OCI-LY7 (cell line): ENCODE data around the gene SCYGR1. TPM values are rescaled to one million over a fixed set of nuclear protein-coding genes. Genes with fewer than 3 reads are reported as not detected.

Experiments used
- BruUV-seq: library from RNA; stranded (reverse); fragments of 400-500 nt; replicated peaks from 2 replicates; lab custom pipeline; 2021; lab: Mats Ljungman, UMichigan
- CTCF ChIA-PET: fragments of 300-600 bp; sonication (Branson Sonifier 250); formaldehyde crosslinking; loops from one replicate; lab custom pipeline; 2022; ENCODE audit warnings: antibody characterized with exemption; ENCODE audit not compliant: unreplicated experiment; lab: Charles Lee
- POLR2A ChIA-PET: fragments of 300-600 bp; sonication (Branson Sonifier 250); formaldehyde crosslinking; loops from one replicate; lab custom pipeline; 2022; ENCODE audit warnings: antibody characterized with exemption; lab: Charles Lee
- DNase-seq: peaks from one replicate; pipeline ENCODE4 v3.0.0-alpha.2; 2015; ENCODE audit warnings: low spot score
- H2AFZ ChIP-seq: fragments of 200-600 bp; sonication (generic), shearing (Covaris generic); 2 replicates; pipeline ENCODE4 v1.6.1; 2014; ENCODE audit warnings: mild to moderate bottlenecking, antibody characterized with exemption, low read length, moderate library complexity
- H3K27ac ChIP-seq: fragments of 200-600 bp; sonication (generic); 2 replicates; pipeline ENCODE4 v1.5.1; 2014; ENCODE audit warnings: mixed run types, low read depth, mild to moderate bottlenecking, moderate library complexity, low read length, inconsistent platforms; ENCODE audit not compliant: poor library complexity, severe bottlenecking
- H3K36me3 ChIP-seq: fragments of 200-600 bp; sonication (generic); 2 replicates; pipeline ENCODE4 v1.6.1; 2014; ENCODE audit warnings: mild to moderate bottlenecking, antibody characterized with exemption, low read length, moderate library complexity, mixed read lengths; ENCODE audit not compliant: insufficient read depth
- H3K4me1 ChIP-seq: fragments of 200-600 bp; sonication (generic); 2 replicates; pipeline ENCODE4 v1.5.1; 2014; ENCODE audit warnings: mild to moderate bottlenecking, low read length; ENCODE audit not compliant: insufficient read depth, poor library complexity, severe bottlenecking
- H3K4me2 ChIP-seq: fragments of 200-600 bp; sonication (generic); 2 replicates; pipeline ENCODE4 v1.6.1; 2014; ENCODE audit warnings: mild to moderate bottlenecking, low read length
- H3K4me3 ChIP-seq: fragments of 200-600 bp; sonication (generic); 2 replicates; pipeline ENCODE4 v1.5.1; 2014; ENCODE audit warnings: mild to moderate bottlenecking, low read depth, low read length; ENCODE audit not compliant: poor library complexity, severe bottlenecking
- H3K79me2 ChIP-seq: fragments of 200-600 bp; sonication (generic); 2 replicates; pipeline ENCODE4 v1.6.1; 2016; ENCODE audit warnings: low read depth, mild to moderate bottlenecking, low read length, moderate library complexity, mixed read lengths; ENCODE audit not compliant: insufficient read depth
- H3K9me2 ChIP-seq: fragments of 200-600 bp; sonication (generic); 2 replicates; pipeline ENCODE4 v1.6.1; 2016; ENCODE audit warnings: mild to moderate bottlenecking, low read length, mixed read lengths; ENCODE audit not compliant: insufficient read depth
- H3K9me3 ChIP-seq: fragments of 200-600 bp; sonication (generic); 2 replicates; pipeline ENCODE4 v1.6.1; 2014; ENCODE audit warnings: mild to moderate bottlenecking, mixed run types, low read length, mixed read lengths
- H4K20me1 ChIP-seq: fragments of 200-600 bp; sonication (generic); 2 replicates; pipeline ENCODE4 v1.6.1; 2014; ENCODE audit warnings: mild to moderate bottlenecking, antibody characterized with exemption, low read length, moderate library complexity, mixed read lengths; ENCODE audit not compliant: insufficient read depth
- CTCF ChIP-seq: fragments of 200-600 bp; sonication (generic); conservative IDR thresholded peaks from 2 replicates; pipeline ENCODE4 v1.5.1; 2014; ENCODE audit warnings: mild to moderate bottlenecking, antibody characterized with exemption, low read length, moderate library complexity, mixed read lengths
- EZH2phosphoT487 ChIP-seq: fragments of 200-600 bp; sonication (generic); IDR thresholded peaks from 2 replicates; pipeline ENCODE4 v1.6.1; 2018; ENCODE audit warnings: low read depth, borderline replicate concordance, mild to moderate bottlenecking, mixed run types, antibody characterized with exemption, low read length, moderate library complexity, mixed read lengths
- intact Hi-C: fragments of 100-400 bp; cut with micrococcal nuclease; formaldehyde crosslinking; loops from one replicate; pipeline ENCODE4 v1.10.0; 2022; ENCODE audit not compliant: unreplicated experiment
- total RNA-seq, 2 experiments: library from RNA; depleted of rRNA in 1 of 2; stranded (reverse); fragments of >200 nt in 1 of 2; shearing (Covaris generic) in 1 of 2; gene quantifications; 2 replicates each; pipeline ENCODE4 v1.2.3, GENCODE V29; 2014 to 2022

The SCYGR1 gene
- total RNA-seq, 2 experiments from 2014 or later = not detected

GRCh38 chr2:227402959-227403358 is 15.2 kb upstream of the SCYGR1 start:
- no peak overlapping the region for H3K4me2 ChIP-seq
- intact Hi-C loops = loop anchor here (10.0 kb wide), 1 partner anchor 362 kb away; no protein-coding TSS in a partner anchor
- CTCF ChIA-PET = no interaction called here

GRCh38 chr2:227402321-227402720 is 14.6 kb upstream of the SCYGR1 start:
- no peak for TF ChIP-seq EZH2phosphoT487
- no peak for TF ChIP-seq CTCF
- ChIA-PET CTCF (no interaction called here), POLR2A (interaction anchor here (0.7 kb wide), 1 partner anchor 148 kb away, joined by 3 read pairs; no protein-coding TSS in a partner anchor)
- no peaks in the 10 kb centered on the region for H3K4me1 ChIP-seq
- intact Hi-C loops = loop anchor here (10.0 kb wide), 1 partner anchor 362 kb away; no protein-coding TSS in a partner anchor
- H3K27ac ChIP-seq = no peak overlapping the region
- H3K9me3 ChIP-seq = no peaks in the 10 kb centered on the region
- H2AFZ ChIP-seq = no peak overlapping the region
- H3K9me2 ChIP-seq = no peaks in the 10 kb centered on the region
- H4K20me1 ChIP-seq = no peaks in the 10 kb centered on the region
- no peak overlapping the region for H3K4me3 ChIP-seq
- H3K36me3 ChIP-seq = no peaks in the 10 kb centered on the region
- no TSS peak for BruUV-seq
- DNase-seq = no peak
- no peaks in the 10 kb centered on the region for H3K79me2 ChIP-seq
- no peak overlapping the region for H3K4me2 ChIP-seq

More at GRCh38 chr2:227402959-227403358, 15.2 kb upstream of the SCYGR1 start:
- no peak for DNase-seq
- Histone ChIP-seq H3K4me1 (no peaks in the 10 kb centered on the region), H3K4me3 (no peak overlapping the region), H3K36me3 (no peaks in the 10 kb centered on the region), H4K20me1 (no peaks in the 10 kb centered on the region), H3K27ac (no peak overlapping the region), H3K9me3 (no peaks in the 10 kb centered on the region), H3K9me2 (no peaks in the 10 kb centered on the region), H2AFZ (no peak overlapping the region), H3K79me2 (no peaks in the 10 kb centered on the region)
- POLR2A ChIA-PET = interaction anchor here (0.7 kb wide), 1 partner anchor 149 kb away, joined by 3 read pairs; no protein-coding TSS in a partner anchor
- BruUV-seq = no TSS peak
- TF ChIP-seq CTCF (no peak), EZH2phosphoT487 (no peak)

- Histone ChIP-seq H3K4me3 (no peak overlapping the region), H3K9me2 (no peaks in the 10 kb centered on the region), H2AFZ (no peak overlapping the region), H3K4me1 (no peaks in the 10 kb centered on the region), H4K20me1 (no peaks in the 10 kb centered on the region), H3K79me2 (no peaks in the 10 kb centered on the region), H3K4me2 (no peak overlapping the region), H3K36me3 (no peaks in the 10 kb centered on the region), H3K9me3 (no peaks in the 10 kb centered on the region), H3K27ac (no peak overlapping the region)
- no peak for TF ChIP-seq CTCF
- TF ChIP-seq EZH2phosphoT487 = no peak
- ChIA-PET POLR2A (no interaction called here), CTCF (no interaction called here)
- intact Hi-C loops = loop anchor here (10.0 kb wide), 1 partner anchor 363 kb away; no protein-coding TSS in a partner anchor
- no TSS peak for BruUV-seq
- no peak for DNase-seq
Observed at GRCh38 chr2:227401550-227401949, 13.8 kb upstream of the SCYGR1 start.
